VCaP (cell line): ENCODE data around the gene KRT2.

ENCODE experiments used
- H3K27ac ChIP-seq: fragments of 450-650 bp; 2 replicates; pipeline ENCODE4 v1.5.1; 2017
- TF ChIP-seq, protein P1 (sequence below): fragments of 450-650 bp; conservative IDR thresholded peaks from 2 replicates; pipeline ENCODE4 v1.5.1; 2017; ENCODE audit warnings: mild to moderate bottlenecking, moderate library complexity

The KRT2 gene

DNA sequence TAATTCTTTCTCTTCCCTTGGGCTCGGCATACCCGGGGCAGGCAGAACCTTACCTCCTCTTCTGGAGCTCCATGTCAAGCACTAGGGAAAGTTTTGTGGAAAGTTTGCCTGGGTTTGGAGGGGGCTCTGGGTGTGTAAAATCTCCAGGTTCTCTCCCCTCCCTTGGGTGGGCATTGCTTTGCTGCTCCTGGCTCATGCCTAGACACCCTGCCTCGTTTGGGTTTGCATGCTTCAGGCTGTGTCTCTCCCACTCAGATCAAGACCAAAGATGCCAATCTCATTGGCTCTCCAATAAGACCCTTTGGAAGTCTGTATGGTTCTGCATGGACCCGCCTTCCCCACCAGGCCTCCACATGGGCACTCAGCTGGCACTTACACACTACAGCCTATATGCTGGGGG is 6.2 kb upstream of the KRT2 start:
- H3K27ac ChIP-seq, result peak overlapping the region; percentile 77
- TF ChIP-seq, protein P1, sequence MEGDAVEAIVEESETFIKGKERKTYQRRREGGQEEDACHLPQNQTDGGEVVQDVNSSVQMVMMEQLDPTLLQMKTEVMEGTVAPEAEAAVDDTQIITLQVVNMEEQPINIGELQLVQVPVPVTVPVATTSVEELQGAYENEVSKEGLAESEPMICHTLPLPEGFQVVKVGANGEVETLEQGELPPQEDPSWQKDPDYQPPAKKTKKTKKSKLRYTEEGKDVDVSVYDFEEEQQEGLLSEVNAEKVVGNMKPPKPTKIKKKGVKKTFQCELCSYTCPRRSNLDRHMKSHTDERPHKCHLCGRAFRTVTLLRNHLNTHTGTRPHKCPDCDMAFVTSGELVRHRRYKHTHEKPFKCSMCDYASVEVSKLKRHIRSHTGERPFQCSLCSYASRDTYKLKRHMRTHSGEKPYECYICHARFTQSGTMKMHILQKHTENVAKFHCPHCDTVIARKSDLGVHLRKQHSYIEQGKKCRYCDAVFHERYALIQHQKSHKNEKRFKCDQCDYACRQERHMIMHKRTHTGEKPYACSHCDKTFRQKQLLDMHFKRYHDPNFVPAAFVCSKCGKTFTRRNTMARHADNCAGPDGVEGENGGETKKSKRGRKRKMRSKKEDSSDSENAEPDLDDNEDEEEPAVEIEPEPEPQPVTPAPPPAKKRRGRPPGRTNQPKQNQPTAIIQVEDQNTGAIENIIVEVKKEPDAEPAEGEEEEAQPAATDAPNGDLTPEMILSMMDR, result no peak

DNA sequence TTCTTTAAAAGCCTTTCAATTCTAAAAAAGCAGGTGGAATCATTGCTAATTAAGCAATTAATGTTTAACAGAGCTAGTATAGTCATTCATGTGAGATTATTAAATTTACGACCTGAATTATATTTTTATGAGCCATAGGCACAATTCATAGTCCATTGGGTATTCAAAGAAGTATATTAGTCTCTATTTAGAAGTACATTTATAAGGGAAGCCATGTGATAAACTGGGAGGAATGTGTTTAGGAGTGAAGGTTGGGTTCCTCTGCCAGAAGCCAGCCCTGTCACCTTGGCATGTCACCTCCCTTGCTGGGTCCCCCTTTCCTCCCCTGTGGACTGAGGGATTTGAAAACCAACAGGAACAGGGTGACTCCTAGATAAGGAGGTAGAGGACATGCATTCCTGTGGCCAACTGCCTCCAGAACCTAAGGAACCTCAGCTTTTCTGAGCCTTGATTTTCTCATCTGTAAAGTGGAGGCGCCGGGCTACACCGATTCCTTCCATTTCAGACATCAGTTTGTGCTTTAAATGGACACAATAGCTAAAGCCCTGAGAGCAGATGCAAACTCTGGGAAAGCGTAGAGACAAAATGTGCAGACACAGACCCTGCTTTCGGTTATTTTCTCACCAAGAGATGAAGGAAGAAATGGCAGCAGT is 5.4 kb upstream of the KRT2 start:
- peak overlapping the region; percentile 77 for H3K27ac ChIP-seq
- TF ChIP-seq, protein P1, result no peak

DNA sequence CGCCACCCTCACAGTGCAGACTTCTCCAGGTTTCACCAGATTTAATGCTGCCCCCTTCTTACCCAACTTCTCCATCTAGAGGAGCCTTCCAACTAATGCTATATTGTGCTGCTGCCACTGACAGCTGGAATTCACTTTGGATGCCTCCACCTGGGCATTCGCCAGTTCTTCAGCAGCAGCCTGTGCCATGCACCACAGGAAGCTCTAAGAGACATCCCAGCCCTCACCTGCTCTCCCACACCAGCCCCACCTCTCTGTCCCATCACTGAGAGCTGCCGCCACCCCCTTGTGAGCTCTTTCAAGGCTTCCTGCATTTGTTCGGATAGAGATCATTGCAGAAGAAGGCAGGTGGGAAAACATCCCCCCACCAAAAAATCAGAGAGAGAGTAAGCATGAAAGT is 4.6 kb upstream of the KRT2 start:
- H3K27ac ChIP-seq, result peak overlapping the region; percentile 77
- TF ChIP-seq, protein P1, result no peak

DNA sequence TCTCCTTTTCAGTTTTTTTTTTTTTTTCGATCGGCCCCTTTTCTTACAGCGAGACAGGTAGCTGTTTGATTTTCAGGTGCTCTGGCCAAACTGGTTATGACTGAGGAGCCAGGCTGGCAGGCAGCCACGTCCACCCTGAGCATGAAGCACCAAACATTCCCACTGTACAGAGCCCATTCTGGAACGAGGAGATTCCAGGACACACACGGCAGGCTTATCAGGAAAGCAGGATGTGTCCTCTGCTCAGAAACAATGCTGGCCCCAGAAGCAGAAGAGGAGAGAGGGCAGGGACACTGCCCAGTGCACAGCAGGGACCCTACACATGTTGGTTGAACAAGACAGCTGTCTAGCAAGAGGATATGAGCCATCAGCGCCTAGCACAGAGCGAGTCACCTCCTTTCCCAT is 3.7 kb upstream of the KRT2 start:
- H3K27ac ChIP-seq, result peak overlapping the region; percentile 77
- TF ChIP-seq, protein P1, result no peak

DNA sequence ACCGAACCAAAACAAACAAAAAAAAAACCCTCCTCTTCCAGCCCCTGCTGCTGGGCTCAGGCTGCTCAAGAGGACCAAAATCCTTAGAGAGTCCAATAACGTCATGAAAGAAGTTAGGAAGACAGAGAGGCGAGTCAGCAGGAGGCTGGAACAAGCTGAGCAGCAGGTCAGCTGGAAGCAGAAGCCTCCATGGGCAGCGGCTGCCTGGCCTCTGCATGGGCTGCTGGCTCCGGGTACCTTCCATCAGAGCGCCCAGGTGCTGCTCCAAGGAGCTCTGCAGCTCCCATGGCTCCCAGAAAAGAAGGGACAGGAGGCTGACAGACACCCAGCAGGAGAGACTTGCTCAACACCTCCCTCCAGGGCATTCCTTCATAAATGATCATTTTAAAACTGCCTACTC is 3.2 kb upstream of the KRT2 start:
- peak overlapping the region; percentile 77 for H3K27ac ChIP-seq
- TF ChIP-seq, protein P1, result no peak

DNA sequence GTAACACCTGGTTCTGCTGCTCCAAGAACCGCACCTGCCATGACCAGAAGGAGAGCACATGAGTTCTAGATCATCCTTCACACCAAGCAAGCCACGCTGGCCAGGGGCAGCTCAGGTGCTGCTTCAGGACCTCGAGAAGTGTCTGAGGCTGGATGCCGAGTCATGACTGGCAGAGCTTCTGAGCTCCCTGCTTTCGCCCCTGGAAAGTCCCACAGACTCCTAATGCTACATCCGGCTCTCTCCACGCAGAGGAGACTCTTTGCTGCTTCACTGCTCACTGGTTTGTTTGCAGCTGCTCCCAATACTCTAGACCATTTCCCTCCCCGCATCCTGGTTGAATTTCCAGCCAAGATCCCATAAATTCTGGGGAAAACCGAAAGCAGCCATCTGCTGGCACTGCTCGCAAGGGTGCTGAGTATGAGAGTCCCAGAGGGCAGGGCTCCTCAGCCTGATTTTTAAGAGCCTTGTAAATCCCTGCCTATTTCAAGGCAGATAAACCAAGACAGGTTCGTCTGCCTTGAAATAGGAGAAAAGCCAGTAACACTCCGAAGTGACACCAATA is 1.4 kb downstream of the KRT2 start:
- TF ChIP-seq, protein P1, result 0 out of 2 replicates have a peak, but pooled peaks have one; percentile 9
- peak overlapping the region; percentile 85 for H3K27ac ChIP-seq

DNA sequence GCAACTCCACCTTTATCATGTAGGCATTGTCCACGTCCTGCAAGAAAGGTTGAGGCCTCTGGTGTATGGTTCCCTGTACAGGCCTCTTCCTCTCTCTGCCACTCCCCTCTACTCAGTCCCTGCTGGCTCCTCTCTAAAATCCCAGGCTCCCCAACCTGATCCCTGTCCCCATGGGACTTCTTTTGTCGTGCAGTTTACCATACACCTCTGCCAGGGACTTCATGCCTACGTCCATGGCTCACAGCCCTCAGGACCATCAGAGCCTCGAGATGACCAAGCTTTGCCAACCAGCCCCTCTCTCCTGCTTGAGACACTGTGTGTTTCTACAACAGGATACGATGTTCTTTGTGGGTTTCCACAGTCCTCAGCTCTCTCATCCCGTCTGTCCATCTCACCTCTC is 2.9 kb downstream of the KRT2 start:
- TF ChIP-seq, protein P1, result no peak
- H3K27ac ChIP-seq, result peak overlapping the region; percentile 85; the same call in 1 of the 2 replicates
